ENCODE results near the gene HMGCS2. TPM values are rescaled to one million over a fixed set of nuclear protein-coding genes. Genes with fewer than 3 reads are reported as not detected.

The HMGCS2 gene
- total RNA-seq, 2 experiments from 2014 or later: not detected

DNA sequence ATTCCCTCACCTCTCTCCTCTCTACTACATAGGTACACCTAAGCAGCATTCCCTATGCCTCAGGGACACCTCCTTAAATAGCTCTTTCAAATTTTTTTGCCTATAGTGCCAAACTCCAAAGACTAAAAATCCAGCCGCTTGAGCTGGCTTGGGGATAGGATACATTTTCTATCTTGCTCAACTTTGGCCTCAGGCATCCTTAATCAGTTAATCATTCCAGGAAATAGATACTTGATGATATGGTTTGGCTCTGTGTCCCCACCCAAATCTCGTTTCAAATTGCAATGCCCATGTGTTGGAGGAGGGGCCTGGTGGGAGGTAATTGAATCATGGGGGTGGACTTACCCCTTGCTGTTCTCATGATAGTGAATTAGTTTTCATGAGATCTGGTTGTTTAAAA lies 68.4 kb downstream of the HMGCS2 start:
- no peak overlapping the region for H3K4me3 ChIP-seq (ENCODE audit: low read depth, low read length, poor library complexity, severe bottlenecking)
- no peaks in the 10 kb centered on the region for H3K9me2 ChIP-seq (ENCODE audit: insufficient read depth, low read length)
- H3K4me2 ChIP-seq (ENCODE audit: low read length): no peak overlapping the region
- intact Hi-C loops (cut with micrococcal nuclease; ENCODE audit: unreplicated experiment): no loop called here
- no peak overlapping the region for H3K27ac ChIP-seq (ENCODE audit: low read depth, low read length, poor library complexity, severe bottlenecking)
- POLR2A ChIA-PET: interaction anchor here (0.6 kb wide), 1 partner anchor 128 kb away, joined by 3 read pairs; no protein-coding TSS in a partner anchor
- no peak for TF ChIP-seq EZH2phosphoT487 (IDR thresholded peaks at IDR 0.05; ENCODE audit: borderline replicate concordance, low read depth, low read length)
- TF ChIP-seq, protein P1, sequence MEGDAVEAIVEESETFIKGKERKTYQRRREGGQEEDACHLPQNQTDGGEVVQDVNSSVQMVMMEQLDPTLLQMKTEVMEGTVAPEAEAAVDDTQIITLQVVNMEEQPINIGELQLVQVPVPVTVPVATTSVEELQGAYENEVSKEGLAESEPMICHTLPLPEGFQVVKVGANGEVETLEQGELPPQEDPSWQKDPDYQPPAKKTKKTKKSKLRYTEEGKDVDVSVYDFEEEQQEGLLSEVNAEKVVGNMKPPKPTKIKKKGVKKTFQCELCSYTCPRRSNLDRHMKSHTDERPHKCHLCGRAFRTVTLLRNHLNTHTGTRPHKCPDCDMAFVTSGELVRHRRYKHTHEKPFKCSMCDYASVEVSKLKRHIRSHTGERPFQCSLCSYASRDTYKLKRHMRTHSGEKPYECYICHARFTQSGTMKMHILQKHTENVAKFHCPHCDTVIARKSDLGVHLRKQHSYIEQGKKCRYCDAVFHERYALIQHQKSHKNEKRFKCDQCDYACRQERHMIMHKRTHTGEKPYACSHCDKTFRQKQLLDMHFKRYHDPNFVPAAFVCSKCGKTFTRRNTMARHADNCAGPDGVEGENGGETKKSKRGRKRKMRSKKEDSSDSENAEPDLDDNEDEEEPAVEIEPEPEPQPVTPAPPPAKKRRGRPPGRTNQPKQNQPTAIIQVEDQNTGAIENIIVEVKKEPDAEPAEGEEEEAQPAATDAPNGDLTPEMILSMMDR (conservative IDR thresholded peaks at IDR 0.05; ENCODE audit: low read length): no peak
- BruUV-seq (replicated peaks): no TSS peak
- DNase-seq (ENCODE audit: low spot score): no peak
- H3K36me3 ChIP-seq (ENCODE audit: insufficient read depth, low read length): no peaks in the 10 kb centered on the region
- no peaks in the 10 kb centered on the region for H4K20me1 ChIP-seq (ENCODE audit: insufficient read depth, low read length)
- no peak overlapping the region for H2AFZ ChIP-seq (ENCODE audit: low read length)
- H3K4me1 ChIP-seq (ENCODE audit: insufficient read depth, low read length, poor library complexity, severe bottlenecking): no peaks in the 10 kb centered on the region
- CTCF ChIA-PET (ENCODE audit: unreplicated experiment): no interaction called here
- H3K9me3 ChIP-seq (ENCODE audit: low read length): 0 out of 2 replicates have a peak, but pooled peaks cover 5% of the 10 kb centered on the region
- no peaks in the 10 kb centered on the region for H3K79me2 ChIP-seq (ENCODE audit: insufficient read depth, low read depth, low read length)

Other genes with a start within 250 kb of the HMGCS2 start
- not detected in 2 replicates for gene ZNF697, start 120.6 kb downstream of the HMGCS2 start, total RNA-seq (2014; rRNA removed; shearing (Covaris generic))
- gene ZNF697, start 120.6 kb downstream of the HMGCS2 start, total RNA-seq (2022): not detected in 2 replicates
- 283 and 287 TPM in 2 replicates for gene PHGDH, start 57.0 kb downstream of the HMGCS2 start, total RNA-seq (2014; rRNA removed; shearing (Covaris generic))
- gene PHGDH, start 57.0 kb downstream of the HMGCS2 start, total RNA-seq (2022): 451 and 506 TPM in 2 replicates
- gene REG4, start 42.6 kb upstream of the HMGCS2 start, total RNA-seq (2014; rRNA removed; shearing (Covaris generic)): not detected in 2 replicates
- not detected in 2 replicates for gene REG4, start 42.6 kb upstream of the HMGCS2 start, total RNA-seq (2022)
- not detected in 2 replicates for gene ADAM30, start 127.6 kb upstream of the HMGCS2 start, total RNA-seq (2014; rRNA removed; shearing (Covaris generic))
- gene ADAM30, start 127.6 kb upstream of the HMGCS2 start, total RNA-seq (2022): not detected in 2 replicates

All from OCI-LY7 (cell line).